ENCODE results near the gene CRIP2.

CRIP2 gene

DNA sequence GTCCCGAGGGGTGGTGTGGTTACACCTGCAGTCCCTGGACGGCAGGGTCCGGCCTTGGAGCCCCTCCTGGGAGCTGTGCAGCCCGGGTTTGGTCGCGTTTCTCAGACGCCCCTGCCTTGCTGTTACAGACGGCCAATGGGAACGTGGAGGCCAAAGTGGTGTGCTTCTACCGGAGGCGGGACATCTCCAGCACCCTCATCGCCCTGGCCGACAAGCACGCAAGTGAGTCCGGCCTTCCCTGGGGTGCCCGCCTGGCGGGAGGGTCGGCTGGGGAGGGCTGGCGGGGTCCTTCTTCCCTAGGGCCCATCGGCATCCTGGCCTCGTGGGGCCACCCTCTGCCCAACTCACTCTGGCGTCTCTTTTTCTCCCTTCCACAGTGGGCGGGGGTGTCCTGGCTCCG is 29.3 kb upstream of the CRIP2 start:
- DNase-seq, result no peak

- no peak for DNase-seq
Measured at GRCh38 chr14:105445901-105446845, 28.4 kb upstream of the CRIP2 start.

DNA sequence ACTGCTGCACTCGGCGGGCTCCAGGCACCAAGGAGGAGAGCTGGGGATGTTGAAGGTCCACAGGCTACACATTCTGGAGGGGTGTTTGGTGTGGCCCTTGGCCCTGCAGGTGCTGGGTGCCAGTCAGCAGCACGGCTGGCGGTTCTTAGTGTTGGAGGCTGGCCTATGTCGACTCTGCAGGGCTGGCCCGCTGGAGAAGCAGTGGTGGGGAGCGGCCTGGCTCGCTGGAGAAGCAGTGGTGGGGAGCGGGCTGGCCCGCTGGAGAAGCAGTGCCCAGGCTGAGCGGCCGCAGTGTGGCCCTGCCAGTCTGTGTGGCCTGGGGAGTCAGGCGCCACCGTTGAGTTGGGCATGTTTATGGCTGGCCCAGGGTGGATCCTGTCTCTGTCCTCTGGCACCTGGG is 27.6 kb upstream of the CRIP2 start:
- no peak for DNase-seq

GRCh38 chr14:105447651-105448640 is 26.7 kb upstream of the CRIP2 start:
- DNase-seq, result no peak

- no peak for DNase-seq
Measured at GRCh38 chr14:105448706-105449111, 25.9 kb upstream of the CRIP2 start.

GRCh38 chr14:105449276-105450122 is 25.1 kb upstream of the CRIP2 start:
- no peak for DNase-seq

- DNase-seq, result no peak
Measured at GRCh38 chr14:105450123-105450505, 24.5 kb upstream of the CRIP2 start.

DNA sequence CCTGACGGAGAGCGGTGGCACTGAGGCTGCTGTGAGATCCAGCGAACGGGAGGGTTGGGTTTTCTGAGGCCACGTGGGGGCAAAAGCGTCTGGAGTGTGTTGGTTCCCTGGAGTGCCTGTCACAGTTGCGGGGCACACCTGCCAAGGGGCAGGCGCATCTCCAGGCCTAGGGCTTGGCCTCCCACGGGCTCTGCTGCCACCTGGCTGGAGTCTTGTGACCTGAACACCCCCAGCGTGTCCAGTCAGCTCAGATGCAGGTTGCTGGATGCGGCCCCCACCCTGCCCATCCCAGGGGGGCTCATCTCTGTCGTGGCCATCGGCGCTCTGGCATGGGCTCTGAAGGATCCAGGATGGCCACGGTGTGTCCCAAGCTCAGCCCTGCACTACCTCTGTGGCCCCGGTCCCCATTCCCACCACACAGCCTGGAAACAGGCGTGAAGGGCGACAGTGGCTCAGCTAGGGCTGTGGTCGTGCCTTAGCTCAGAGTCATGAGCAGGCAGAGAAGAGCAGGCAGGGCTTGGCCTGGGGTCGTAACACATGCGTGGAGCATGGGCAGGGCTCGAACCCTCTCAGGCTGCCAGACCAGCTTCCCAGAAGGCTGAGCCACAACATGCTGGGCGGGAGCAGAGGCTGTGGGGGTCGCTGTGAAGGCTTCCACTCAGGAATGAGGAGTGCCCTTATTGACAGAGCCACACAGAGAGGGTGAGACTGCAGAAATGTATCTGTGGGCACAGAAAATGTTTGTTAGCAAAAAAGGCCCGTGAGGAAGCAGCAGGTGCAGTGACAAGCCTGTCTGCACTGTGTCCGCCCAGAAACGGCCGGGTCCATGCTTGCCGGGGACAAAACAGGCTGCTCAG is 23.5 kb upstream of the CRIP2 start:
- no peak for DNase-seq

DNA sequence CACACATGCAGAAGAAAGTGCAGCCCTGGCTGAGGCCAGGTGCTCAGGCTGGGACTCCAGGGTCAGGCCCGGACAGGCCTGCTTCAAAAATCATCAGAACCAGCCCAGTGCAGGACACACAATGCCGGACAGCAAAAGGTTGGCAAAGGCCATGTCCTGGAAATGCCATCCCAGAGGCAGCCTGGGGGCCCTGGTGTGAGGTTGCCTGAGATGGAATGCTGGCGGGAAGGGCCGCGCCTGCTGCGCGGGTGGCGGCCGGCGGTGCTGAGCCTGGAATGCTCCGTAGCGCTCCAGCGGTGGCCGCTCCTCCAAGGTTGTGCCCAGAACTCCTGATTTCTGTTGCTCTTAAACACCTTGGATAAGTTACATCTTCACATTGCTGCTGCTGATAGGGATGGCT is 21.7 kb upstream of the CRIP2 start:
- no peak for DNase-seq

DNA sequence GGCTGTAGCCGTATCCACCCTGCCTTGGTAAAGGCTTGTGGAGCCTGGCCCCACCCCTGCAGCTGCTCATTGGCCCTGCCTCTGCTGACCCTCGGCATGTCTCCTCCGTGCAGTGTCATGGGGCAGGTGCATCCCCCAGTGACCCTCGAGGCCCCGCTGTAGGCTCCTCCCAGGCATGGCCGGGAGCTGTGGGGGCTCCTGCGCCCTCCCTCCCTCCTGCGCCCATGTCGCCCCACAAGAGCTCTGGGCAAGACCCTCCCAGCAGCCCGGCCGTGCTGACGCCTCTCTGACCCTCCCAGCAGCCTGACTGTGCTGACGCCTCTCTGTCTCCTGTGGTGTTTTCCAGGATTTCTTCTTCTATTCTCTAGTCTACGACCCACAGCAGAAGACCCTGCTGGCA is 20.8 kb upstream of the CRIP2 start:
- no peak for DNase-seq

DNA sequence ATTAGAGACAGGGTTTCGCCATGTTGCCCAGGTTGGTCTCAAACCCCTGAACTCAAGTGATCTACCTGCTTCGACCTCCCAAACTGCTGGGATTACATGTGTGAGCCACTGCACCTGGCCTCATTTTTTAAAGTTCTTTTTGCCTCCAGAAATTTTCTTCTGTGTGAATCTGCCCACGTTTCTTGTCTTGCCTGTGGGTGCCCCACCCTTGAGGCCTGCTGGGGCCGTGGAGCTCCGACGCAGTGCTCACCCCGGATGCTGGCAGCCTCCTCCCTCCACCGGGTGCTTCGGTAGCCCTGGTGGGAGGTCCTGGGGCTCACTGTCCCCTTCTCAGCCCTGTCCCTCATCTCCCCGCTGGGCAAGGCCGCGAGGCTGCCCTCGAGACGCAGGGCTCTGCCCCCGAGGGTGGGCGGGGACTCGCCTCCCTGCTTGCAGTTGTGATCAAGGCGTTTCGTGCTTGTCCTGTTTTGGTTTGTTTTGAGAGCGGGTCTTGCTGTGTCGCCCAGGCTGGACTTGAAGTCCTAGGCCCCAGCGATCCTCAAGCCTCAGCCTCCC is 19.5 kb upstream of the CRIP2 start:
- no peak for DNase-seq

GRCh38 chr14:105455766-105456660 is 18.6 kb upstream of the CRIP2 start:
- DNase-seq, result no peak

- no peak for DNase-seq
Measured at GRCh38 chr14:105456736-105457617, 17.6 kb upstream of the CRIP2 start.

DNA sequence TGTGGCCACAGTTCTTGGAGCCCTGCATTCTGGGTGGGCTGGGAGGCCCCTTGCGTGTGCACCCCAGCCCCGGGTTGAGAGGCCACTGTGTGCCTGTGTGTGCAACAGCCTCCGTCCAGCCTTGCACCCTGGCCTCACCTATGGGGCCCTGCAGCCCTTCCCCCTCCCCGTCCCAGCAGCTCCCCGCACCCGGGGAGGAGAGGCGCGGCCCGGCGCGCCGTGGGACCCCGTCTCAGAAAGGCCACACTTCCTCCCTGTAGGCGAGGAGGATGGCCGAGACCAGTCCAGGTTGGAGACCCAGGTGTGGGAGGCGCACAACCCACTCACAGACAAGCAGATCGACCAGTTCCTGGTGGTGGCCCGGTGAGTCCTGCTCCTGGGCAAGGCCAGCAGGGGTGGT is 16.6 kb upstream of the CRIP2 start:
- DNase-seq, result no peak

GRCh38 chr14:105458571-105458970 is 16.1 kb upstream of the CRIP2 start:
- DNase-seq, result no peak

DNA sequence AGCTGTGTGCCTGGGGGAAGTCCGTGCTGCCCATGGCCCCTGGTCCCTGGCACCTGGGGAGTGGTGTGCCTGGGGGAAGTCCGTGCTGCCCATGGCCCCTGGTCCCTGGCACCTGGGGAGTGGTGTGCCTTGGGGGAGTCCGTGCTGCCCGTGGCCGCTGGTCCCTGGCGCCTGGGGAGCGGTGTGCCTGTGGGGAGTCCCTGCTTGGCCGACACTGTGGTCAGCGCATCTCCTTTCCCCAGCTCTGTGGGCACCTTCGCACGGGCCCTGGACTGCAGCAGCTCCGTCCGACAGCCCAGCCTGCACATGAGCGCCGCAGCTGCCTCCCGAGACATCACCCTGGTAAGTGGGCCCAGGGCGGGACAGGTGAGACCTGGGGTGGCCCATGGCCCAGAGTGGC is 14.5 kb upstream of the CRIP2 start:
- DNase-seq, result no peak

DNA sequence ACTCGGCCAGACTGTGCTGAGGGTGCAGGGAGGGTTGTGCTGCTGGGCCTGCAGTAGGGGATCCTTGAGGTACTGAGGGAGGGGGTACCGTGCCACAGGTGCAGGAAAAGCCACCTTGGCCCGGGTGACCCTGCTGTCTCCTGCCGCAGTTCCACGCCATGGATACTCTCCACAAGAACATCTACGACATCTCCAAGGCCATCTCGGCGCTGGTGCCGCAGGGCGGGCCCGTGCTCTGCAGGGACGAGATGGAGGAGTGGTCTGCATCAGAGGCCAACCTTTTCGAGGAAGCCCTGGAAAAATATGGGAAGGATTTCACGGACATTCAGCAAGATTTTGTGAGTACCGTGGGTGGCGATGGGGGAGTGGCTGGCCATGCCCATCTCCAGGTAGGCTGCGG is 14.0 kb upstream of the CRIP2 start:
- DNase-seq, result no peak

DNA sequence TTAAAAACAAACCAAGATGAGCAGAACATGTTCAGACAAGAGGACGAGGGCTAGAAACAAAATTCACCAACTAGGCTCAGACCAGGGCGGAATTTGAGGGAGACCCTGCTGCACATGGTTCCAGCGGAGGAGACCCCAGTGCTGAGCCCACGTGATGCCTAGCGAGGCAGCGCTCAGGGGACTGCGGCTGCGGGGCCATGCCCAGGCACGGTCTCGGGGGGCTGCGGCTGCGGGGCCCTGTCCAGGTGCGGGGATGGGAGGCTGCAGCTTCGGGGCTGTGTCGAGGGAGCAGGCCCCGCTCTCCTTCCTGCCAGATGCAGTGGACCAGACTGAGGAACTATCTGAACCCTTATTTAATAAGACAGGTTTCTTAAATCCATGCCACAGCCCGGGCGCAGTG is 12.7 kb upstream of the CRIP2 start:
- no peak for DNase-seq

DNA sequence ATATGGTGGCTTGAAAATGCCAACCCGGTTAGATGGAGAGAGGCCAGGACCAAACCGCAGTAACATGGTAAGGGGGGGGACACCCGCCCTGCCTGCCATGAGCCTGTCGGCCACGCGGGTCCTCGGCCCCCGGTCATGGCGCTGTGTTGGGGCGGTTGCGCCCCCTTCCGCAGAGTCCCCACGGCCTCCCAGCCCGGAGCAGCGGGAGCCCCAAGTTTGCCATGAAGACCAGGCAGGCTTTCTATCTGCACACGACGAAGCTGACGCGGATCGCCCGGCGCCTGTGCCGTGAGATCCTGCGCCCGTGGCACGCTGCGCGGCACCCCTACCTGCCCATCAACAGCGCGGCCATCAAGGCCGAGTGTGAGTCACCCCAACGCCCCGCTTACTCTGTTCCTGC is 10.1 kb upstream of the CRIP2 start:
- DNase-seq, result no peak

Data from NCI-H187 (cell line).